NCI-H82 treated with DMSO at 0.1 percent for 48 hours (cell line): ENCODE results near the gene ADGRG1.
A peak's percentile ranks its signal among the peaks of the same experiment; 100 is the strongest.

Experiments used
- DNase-seq: peaks from one replicate; lab custom pipeline; 2025; ENCODE audit not compliant: unreplicated experiment; lab: John Stamatoyannopoulos, UW

ADGRG1 gene

DNA sequence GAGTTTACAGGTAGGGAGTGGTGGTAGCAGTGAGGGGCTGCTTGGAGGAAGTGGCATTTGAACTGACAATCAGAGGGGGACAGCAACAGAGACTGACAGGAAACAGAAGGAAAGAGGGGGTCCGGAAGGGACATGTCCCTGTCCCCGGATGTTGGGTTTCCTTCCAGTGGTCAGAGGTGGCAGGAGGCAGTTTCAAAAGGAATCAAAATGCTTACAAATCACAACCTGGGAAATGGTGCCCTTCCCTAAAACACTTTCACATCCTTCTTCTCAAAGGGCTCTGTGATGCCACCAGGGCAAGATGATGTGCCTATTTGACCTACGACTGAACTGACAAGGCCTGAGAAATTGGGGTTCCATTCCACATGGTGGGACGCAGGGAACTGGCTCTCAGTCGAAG lies 19.7 kb downstream of the ADGRG1 start:
- DNase-seq: no peak

- DNase-seq: peak; percentile 30
These were observed 20.4 kb downstream of the ADGRG1 start for GRCh38 chr16:57648581-57649442.

DNA sequence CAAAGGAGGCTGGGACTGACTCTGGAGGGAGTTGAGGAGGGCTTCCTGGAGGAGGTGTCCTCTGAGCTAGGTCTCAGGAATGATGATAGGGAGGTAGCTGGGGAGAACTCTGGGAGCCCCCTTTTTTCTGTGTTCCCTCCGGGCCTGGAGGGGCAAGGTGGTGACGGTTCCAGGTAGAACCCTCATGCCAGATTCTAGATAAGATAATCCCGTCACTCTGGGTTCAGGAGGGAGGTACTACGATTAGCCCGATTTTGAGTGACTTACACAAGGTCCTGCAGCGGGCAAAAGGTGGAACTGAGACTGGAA lies 21.0 kb downstream of the ADGRG1 start:
- no peak for DNase-seq

DNA sequence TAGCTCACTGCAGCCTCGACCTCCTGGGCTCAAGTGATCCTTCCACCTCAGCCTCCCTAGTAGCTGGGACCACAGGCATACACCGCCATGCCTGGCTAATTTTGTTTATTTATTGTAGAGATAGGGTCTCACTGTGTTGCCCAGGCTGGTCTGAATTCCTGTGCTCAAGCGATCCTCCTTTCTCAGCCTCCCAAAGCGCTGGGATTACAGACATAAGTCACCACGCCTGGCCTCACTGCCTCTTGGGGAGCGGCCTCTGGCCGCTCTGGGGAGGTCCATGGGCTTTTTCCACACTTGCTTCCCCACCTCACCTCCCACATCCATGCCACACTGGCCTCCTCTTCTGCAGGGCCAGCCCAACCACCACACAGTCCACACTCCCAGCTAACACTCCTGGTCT lies 21.4 kb downstream of the ADGRG1 start:
- DNase-seq: no peak

GRCh38 chr16:57651344-57652333 lies 23.2 kb downstream of the ADGRG1 start:
- no peak for DNase-seq

- DNase-seq: no peak
These were observed 24.5 kb downstream of the ADGRG1 start for GRCh38 chr16:57652695-57653471.

DNA sequence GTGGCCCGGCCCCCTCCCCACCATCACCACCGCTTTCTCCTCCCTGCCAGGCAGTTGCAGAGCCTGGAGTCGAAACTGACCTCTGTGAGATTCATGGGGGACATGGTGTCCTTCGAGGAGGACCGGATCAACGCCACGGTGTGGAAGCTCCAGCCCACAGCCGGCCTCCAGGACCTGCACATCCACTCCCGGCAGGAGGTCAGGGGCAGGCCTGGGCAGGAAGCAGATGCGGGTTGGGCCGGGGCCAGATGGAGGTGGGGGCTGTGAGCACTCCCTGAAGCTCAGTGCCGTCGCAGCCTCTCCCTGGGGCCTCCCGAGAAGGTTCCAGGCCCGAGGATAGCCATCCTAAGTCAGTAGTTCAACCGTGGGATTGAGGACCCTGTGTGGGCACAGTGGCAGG lies 25.5 kb downstream of the ADGRG1 start:
- no peak for DNase-seq

GRCh38 chr16:57656342-57656955 lies 28.0 kb downstream of the ADGRG1 start:
- no peak for DNase-seq

GRCh38 chr16:57657228-57657627 lies 28.8 kb downstream of the ADGRG1 start:
- no peak for DNase-seq

GRCh38 chr16:57658130-57658877 lies 29.9 kb downstream of the ADGRG1 start:
- no peak for DNase-seq

GRCh38 chr16:57658878-57659674 lies 30.6 kb downstream of the ADGRG1 start:
- no peak for DNase-seq

DNA sequence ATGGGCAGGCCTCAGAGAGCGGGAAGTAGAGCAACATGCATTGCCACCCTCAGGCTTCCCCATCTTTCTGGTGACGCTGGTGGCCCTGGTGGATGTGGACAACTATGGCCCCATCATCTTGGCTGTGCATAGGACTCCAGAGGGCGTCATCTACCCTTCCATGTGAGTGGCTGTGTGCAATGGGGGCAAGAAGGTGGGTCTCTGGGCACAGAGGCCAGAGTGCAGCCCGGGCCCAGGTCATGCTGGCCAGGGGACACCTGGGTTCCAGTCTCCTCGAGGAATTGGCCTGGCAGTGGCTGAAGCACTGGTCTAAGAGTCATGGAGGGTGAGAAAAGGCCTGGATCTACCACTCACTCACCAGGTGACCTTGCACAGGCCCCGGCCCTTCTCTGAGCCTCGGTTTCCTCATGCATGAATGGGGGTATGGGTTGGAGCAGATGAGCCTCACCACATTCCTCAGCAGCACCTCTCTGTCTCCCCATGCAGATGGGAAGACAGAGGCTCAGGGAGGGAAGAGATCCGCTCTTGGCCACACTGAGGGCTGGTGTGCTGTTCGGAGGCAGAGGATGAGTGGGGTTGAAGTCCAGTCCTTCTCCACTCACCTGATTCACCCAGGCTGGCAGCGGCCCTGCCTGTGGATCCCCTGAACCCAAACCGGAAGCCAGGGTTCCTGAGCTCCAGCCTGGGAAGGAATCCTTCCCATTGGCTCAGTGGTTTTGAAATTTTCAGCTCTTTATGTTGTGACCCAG lies 32.5 kb downstream of the ADGRG1 start:
- DNase-seq: no peak

- DNase-seq: no peak
These were observed 33.1 kb downstream of the ADGRG1 start for GRCh38 chr16:57661510-57661909.

GRCh38 chr16:57661936-57662906 lies 33.8 kb downstream of the ADGRG1 start:
- no peak for DNase-seq

DNA sequence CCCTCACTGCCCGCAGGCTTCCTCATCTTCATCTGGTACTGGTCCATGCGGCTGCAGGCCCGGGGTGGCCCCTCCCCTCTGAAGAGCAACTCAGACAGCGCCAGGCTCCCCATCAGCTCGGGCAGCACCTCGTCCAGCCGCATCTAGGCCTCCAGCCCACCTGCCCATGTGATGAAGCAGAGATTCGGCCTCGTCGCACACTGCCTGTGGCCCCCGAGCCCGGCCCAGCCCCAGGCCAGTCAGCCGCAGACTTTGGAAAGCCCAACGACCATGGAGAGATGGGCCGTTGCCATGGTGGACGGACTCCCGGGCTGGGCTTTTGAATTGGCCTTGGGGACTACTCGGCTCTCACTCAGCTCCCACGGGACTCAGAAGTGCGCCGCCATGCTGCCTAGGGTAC lies 35.0 kb downstream of the ADGRG1 start:
- no peak for DNase-seq

- DNase-seq: no peak
These were observed 35.7 kb downstream of the ADGRG1 start for GRCh38 chr16:57663917-57664661.

- DNase-seq: no peak
These were observed 36.2 kb downstream of the ADGRG1 start for GRCh38 chr16:57664662-57665025.
